ENCODE measurements around the gene SLC35D1. TPM values are rescaled to one million over a fixed set of nuclear protein-coding genes. Genes with fewer than 3 reads are reported as not detected.

The SLC35D1 gene
- total and polyA plus RNA-seq, 10 of the 15 experiments (the other 5 are each of a cell fraction or from before 2014, with no cell fraction given): 2.9 to 12.4 (median 8.6) TPM

DNA sequence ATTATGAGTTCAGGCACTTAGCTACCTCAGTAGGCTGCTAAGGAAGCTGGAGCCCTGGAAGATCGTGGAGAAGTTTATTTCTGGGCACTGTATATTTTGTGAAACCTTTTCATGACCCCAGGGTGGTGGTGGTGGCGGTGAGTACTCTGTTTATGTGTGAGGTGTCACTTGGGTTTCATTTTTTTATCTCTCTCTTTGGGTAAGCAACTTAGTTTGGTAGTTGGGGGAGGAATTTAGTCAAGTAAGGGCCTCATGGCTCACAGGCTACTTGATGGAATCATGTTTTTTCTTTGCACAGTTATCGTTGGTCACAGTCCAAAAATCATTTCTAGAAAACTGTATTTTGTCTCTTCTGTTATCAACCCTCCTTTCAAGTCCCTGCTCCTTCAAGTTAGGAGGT is 46.9 kb upstream of the SLC35D1 start:
- in situ Hi-C loops (cut with MboI): no loop called here
- BruUV-seq (replicated peaks): no TSS peak
- Histone ChIP-seq H3K4me2 (ENCODE audit: control insufficient read depth, insufficient read depth) (no peak overlapping the region), H3K9ac (ENCODE audit: control insufficient read depth, insufficient read depth, low read length) (no peak overlapping the region), H3K36me3 (ENCODE audit: control insufficient read depth in 2 of 2, insufficient read depth in 2 of 2, low read length in 1 of 2) (no peaks in the 10 kb centered on the region), H3K27ac (ENCODE audit: control insufficient read depth, insufficient read depth) (no peak overlapping the region), H3K9me3 (replicated peaks; ENCODE audit: control insufficient read depth, insufficient read depth, low read length) (no peaks in the 10 kb centered on the region), H2AFZ (ENCODE audit: control insufficient read depth, low read depth, low read length) (no peak overlapping the region), H4K20me1 (ENCODE audit: control insufficient read depth, insufficient read depth) (no peaks in the 10 kb centered on the region), H3K4me3 (no peak overlapping the region), H3K27me3 (replicated peaks in 1 of 2; ENCODE audit: control insufficient read depth in 2 of 2, insufficient read depth in 2 of 2, low read length in 1 of 2) (no peaks in the 10 kb centered on the region; a peak in 2 of 4 replicates), H3K79me2 (ENCODE audit: control insufficient read depth, insufficient read depth, low read length) (no peaks in the 10 kb centered on the region), H3K4me1 (ENCODE audit: control insufficient read depth, insufficient read depth, low read length) (no peaks in the 10 kb centered on the region)
- WGBS (ENCODE audit: insufficient coverage, insufficient replicate concordance, low lambda C conversion rate, missing lambda C conversion rate): 0% methylated on average over 3 of the region's 3 CpGs
- CTCF ChIA-PET: no interaction called here
- DNase-seq (ENCODE audit: low read depth, low spot score) (no peak), FAIRE-seq (no peak), ATAC-seq (no peak)
- RAD21 ChIA-PET (ENCODE audit: unreplicated experiment): no interaction called here
- SMC1A ChIA-PET (ENCODE audit: uncharacterized antibody, unreplicated experiment): interaction anchor here (0.6 kb wide), 1 partner anchor 119 kb away, joined by 3 read pairs; no protein-coding TSS in a partner anchor
- TF ChIP-seq ATF7 (IDR thresholded peaks at IDR 0.05; ENCODE audit: low read depth): no peak
- TF ChIP-seq CBFB (IDR thresholded peaks at IDR 0.05; ENCODE audit: low read depth): no peak
- TF ChIP-seq ZNF207 (IDR thresholded peaks at IDR 0.05; ENCODE audit: borderline replicate concordance): no peak
- intact Hi-C loops (cut with micrococcal nuclease; ENCODE audit: unreplicated experiment): no loop called here
- POLR2A ChIA-PET: no interaction called here

DNA sequence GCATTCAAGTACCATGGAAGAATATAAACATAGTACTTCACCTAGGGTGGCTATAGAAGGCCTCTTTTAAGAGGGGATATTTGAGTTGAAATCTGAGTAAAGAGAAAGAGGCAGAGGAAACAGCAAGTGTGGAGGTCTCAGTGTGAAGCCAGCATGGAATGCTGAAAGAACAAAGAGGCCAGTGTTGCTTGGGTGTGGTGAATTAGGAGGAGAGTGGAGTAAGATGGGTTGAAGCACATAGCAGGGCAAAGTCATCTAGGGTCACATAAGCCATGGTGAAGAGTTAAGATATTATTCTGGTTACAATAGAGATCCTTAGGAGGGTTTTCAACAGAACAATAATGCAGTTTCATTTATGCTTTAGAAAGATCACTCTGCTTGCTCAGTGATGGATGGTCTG is 43.4 kb upstream of the SLC35D1 start:
- in situ Hi-C loops (cut with MboI): no loop called here
- TF ChIP-seq, protein P1, sequence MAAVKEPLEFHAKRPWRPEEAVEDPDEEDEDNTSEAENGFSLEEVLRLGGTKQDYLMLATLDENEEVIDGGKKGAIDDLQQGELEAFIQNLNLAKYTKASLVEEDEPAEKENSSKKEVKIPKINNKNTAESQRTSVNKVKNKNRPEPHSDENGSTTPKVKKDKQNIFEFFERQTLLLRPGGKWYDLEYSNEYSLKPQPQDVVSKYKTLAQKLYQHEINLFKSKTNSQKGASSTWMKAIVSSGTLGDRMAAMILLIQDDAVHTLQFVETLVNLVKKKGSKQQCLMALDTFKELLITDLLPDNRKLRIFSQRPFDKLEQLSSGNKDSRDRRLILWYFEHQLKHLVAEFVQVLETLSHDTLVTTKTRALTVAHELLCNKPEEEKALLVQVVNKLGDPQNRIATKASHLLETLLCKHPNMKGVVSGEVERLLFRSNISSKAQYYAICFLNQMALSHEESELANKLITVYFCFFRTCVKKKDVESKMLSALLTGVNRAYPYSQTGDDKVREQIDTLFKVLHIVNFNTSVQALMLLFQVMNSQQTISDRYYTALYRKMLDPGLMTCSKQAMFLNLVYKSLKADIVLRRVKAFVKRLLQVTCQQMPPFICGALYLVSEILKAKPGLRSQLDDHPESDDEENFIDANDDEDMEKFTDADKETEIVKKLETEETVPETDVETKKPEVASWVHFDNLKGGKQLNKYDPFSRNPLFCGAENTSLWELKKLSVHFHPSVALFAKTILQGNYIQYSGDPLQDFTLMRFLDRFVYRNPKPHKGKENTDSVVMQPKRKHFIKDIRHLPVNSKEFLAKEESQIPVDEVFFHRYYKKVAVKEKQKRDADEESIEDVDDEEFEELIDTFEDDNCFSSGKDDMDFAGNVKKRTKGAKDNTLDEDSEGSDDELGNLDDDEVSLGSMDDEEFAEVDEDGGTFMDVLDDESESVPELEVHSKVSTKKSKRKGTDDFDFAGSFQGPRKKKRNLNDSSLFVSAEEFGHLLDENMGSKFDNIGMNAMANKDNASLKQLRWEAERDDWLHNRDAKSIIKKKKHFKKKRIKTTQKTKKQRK (IDR thresholded peaks at IDR 0.05; ENCODE audit: low read depth, low read length): no peak
- no peak for TF ChIP-seq NRF1 (conservative IDR thresholded peaks at IDR 0.05; ENCODE audit: low read depth, low read length)
- TF ChIP-seq, protein P2, sequence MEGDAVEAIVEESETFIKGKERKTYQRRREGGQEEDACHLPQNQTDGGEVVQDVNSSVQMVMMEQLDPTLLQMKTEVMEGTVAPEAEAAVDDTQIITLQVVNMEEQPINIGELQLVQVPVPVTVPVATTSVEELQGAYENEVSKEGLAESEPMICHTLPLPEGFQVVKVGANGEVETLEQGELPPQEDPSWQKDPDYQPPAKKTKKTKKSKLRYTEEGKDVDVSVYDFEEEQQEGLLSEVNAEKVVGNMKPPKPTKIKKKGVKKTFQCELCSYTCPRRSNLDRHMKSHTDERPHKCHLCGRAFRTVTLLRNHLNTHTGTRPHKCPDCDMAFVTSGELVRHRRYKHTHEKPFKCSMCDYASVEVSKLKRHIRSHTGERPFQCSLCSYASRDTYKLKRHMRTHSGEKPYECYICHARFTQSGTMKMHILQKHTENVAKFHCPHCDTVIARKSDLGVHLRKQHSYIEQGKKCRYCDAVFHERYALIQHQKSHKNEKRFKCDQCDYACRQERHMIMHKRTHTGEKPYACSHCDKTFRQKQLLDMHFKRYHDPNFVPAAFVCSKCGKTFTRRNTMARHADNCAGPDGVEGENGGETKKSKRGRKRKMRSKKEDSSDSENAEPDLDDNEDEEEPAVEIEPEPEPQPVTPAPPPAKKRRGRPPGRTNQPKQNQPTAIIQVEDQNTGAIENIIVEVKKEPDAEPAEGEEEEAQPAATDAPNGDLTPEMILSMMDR (IDR thresholded peaks at IDR 0.05 in 2 of 3, conservative IDR thresholded peaks at IDR 0.05 in 1 of 3; ENCODE audit: control insufficient read depth in 2 of 3, extremely low read depth in 1 of 3, insufficient read depth in 1 of 3, low read depth in 3 of 3, low read length in 3 of 3): no peak
- no peak for TF ChIP-seq NFXL1 (IDR thresholded peaks at IDR 0.05; ENCODE audit: borderline replicate concordance)
- no peak for TF ChIP-seq GABPA (IDR thresholded peaks at IDR 0.05; ENCODE audit: low read depth)
- no peak for TF ChIP-seq SIX5 (IDR thresholded peaks at IDR 0.05; ENCODE audit: low read depth, low read length, severe bottlenecking)
- no peak for TF ChIP-seq YY1 (IDR thresholded peaks at IDR 0.05; ENCODE audit: low read depth, low read length)
- TF ChIP-seq STAT3 (IDR thresholded peaks at IDR 0.05; ENCODE audit: low read depth, low read length): no peak
- TF ChIP-seq SMC3 (IDR thresholded peaks at IDR 0.05; ENCODE audit: borderline replicate concordance, low read length): no peak
- TF ChIP-seq SMAD5 (IDR thresholded peaks at IDR 0.05; ENCODE audit: low read depth): no peak
- no peak for TF ChIP-seq HDAC2 (IDR thresholded peaks at IDR 0.05)
- TF ChIP-seq SUZ12 (IDR thresholded peaks at IDR 0.05; ENCODE audit: unreplicated experiment): no peak

More for the DNA sequence above, 43.4 kb upstream of the SLC35D1 start:
- DNase-seq (ENCODE audit: low read depth, low spot score): no peak
- no TSS peak for BruUV-seq (replicated peaks)
- Histone ChIP-seq H2AFZ (ENCODE audit: control insufficient read depth, low read depth, low read length) (no peak overlapping the region), H3K9me3 (replicated peaks; ENCODE audit: control insufficient read depth, insufficient read depth, low read length) (no peaks in the 10 kb centered on the region), H3K79me2 (ENCODE audit: control insufficient read depth, insufficient read depth, low read length) (no peaks in the 10 kb centered on the region), H3K4me2 (ENCODE audit: control insufficient read depth, insufficient read depth) (no peak overlapping the region), H3K27me3 (replicated peaks in 1 of 2; ENCODE audit: control insufficient read depth in 2 of 2, insufficient read depth in 2 of 2, low read length in 1 of 2) (peaks cover 0 to 3% of the 10 kb centered on the region in 2 experiments; a peak in 1 of 4 replicates), H3K27ac (ENCODE audit: control insufficient read depth, insufficient read depth) (no peak overlapping the region), H3K36me3 (ENCODE audit: control insufficient read depth in 2 of 2, insufficient read depth in 2 of 2, low read length in 1 of 2) (no peaks in the 10 kb centered on the region), H3K9ac (ENCODE audit: control insufficient read depth, insufficient read depth, low read length) (no peak overlapping the region), H3K4me1 (ENCODE audit: control insufficient read depth, insufficient read depth, low read length) (no peaks in the 10 kb centered on the region), H3K4me3 (no peak overlapping the region), H4K20me1 (ENCODE audit: control insufficient read depth, insufficient read depth) (no peaks in the 10 kb centered on the region)
- ChIA-PET POLR2A (no interaction called here), RAD21 (ENCODE audit: unreplicated experiment) (interaction anchor here (1.4 kb wide), 1 partner anchor 17 kb away, joined by 3 read pairs; no protein-coding TSS in a partner anchor), CTCF (no interaction called here), SMC1A (ENCODE audit: uncharacterized antibody, unreplicated experiment) (no interaction called here)
- no peak for ATAC-seq
- intact Hi-C loops (cut with micrococcal nuclease; ENCODE audit: unreplicated experiment): no loop called here
- no peak for FAIRE-seq
